Heart left ventricle (tissue), 13 donors: ENCODE measurements around the gene SPA17.

Source experiments
- POLR2A ChIP-seq, 2 donors: fragments of 450-650 bp; IDR thresholded peaks; one replicate each; pipeline ENCODE4 v1.6.1; 2017; ENCODE audit warnings: antibody characterized with exemption in 2 of 2, mild to moderate bottlenecking in 2 of 2, moderate library complexity in 2 of 2
- TF ChIP-seq, protein P1 (sequence below), 12 donors: fragments of 200-600 bp; sonication (generic) in 4 of 12; IDR thresholded peaks; one replicate each; pipeline versions ENCODE4 v1.5.0 to v1.8.0; 2018 to 2022; ENCODE audit warnings: antibody characterized with exemption in 12 of 12, mild to moderate bottlenecking in 5 of 12
- donor health status: ischemic (EF 13 %, LVEDD 7.1; RV severe dilation, severe dysfunction).
- donor health status: DM: no; HTN: yes; CAD: no.
- donor health status: DM: no; HTN: no; CAD: no.
- donor health status: ischemic (EF 25% LVEDD 6.9; RV normal size, moderate dysfunction).
- donor health status: ischemic (EF 25% LVEDD 5.7; RV mildly dilated, moderate dysfunction).
- donor health status: ischemic (EF 35%, LVEDD 5.7; RV mildly dilated, moderate dysfunction).
- donor health status: nonischemic (EF 11% LVEDD 7.7; RV severe dilation, severe dysfunction).
- donor health status: DM: yes; HTN: yes; CAD: no.
- donor health status: PGD.
- donor health status: ischemic (EF 29% LVEDD 5.4; RV normal size, mild dysfunction).
- donor health status: nonischemic (EF 23%, LVEDD 6.1; RV moderate dilation, normal function).

DNA sequence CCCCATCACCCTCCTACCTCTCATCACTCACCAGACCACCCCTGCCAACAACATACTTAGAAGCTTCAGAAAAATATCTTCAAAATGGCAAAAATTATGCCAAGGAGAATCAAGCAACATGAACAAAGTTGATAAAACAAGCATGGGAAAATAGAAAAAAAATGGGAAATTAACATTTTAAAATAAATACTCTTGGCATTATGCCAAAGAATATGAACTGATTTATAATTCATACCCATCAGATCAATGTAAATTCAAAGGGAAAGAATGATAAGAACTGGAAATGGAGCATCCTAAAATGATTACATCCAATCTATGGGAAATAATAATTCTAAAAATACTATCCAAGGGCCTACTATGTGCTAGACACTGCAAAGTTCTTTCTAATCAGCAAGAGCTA is 12.2 kb upstream of the SPA17 start:
- TF ChIP-seq, protein P1, sequence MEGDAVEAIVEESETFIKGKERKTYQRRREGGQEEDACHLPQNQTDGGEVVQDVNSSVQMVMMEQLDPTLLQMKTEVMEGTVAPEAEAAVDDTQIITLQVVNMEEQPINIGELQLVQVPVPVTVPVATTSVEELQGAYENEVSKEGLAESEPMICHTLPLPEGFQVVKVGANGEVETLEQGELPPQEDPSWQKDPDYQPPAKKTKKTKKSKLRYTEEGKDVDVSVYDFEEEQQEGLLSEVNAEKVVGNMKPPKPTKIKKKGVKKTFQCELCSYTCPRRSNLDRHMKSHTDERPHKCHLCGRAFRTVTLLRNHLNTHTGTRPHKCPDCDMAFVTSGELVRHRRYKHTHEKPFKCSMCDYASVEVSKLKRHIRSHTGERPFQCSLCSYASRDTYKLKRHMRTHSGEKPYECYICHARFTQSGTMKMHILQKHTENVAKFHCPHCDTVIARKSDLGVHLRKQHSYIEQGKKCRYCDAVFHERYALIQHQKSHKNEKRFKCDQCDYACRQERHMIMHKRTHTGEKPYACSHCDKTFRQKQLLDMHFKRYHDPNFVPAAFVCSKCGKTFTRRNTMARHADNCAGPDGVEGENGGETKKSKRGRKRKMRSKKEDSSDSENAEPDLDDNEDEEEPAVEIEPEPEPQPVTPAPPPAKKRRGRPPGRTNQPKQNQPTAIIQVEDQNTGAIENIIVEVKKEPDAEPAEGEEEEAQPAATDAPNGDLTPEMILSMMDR (IDR thresholded peaks at IDR 0.05): no peak
- no peak for TF ChIP-seq POLR2A (IDR thresholded peaks at IDR 0.05)
